ENCODE data around the gene OR2S2. TPM values are rescaled to one million over a fixed set of nuclear protein-coding genes. Genes with fewer than 3 reads are reported as not detected.
A peak's percentile ranks its signal among the peaks of the same experiment; 100 is the strongest.

Gene OR2S2
- total and polyA plus RNA-seq, 2 of the 8 experiments (the other 6 are each of a cell fraction or from before 2014, with no cell fraction given) = not detected

- 0 out of 2 replicates have a peak, but pooled peaks have one; percentile 18 for TF ChIP-seq E2F6 (IDR thresholded peaks at IDR 0.05)
- no peak for TF ChIP-seq BACH1 (IDR thresholded peaks at IDR 0.05; ENCODE audit: low read length)
- peak; percentile 91 for TF ChIP-seq JUND (IDR thresholded peaks at IDR 0.05; ENCODE audit: low read length)
- no peak for TF ChIP-seq PHF8 (conservative IDR thresholded peaks at IDR 0.05; ENCODE audit: low read depth, low read length)
- TF ChIP-seq JUN (IDR thresholded peaks at IDR 0.05; ENCODE audit: low read depth, low read length) = 0 out of 2 replicates have a peak, but pooled peaks have one; percentile 33
- TF ChIP-seq CHD1 (IDR thresholded peaks at IDR 0.05; ENCODE audit: low read depth, low read length) = no peak
- no peak for TF ChIP-seq ATF3 (IDR thresholded peaks at IDR 0.05; ENCODE audit: insufficient read depth, low read depth, low read length)
- no peak for TF ChIP-seq SP2 (IDR thresholded peaks at IDR 0.05; ENCODE audit: low read length)
- 0 out of 2 replicates have a peak, but pooled peaks have one; percentile 8 for TF ChIP-seq SP1 (IDR thresholded peaks at IDR 0.05; ENCODE audit: low read depth, low read length)
- TF ChIP-seq SUZ12 (IDR thresholded peaks at IDR 0.05; ENCODE audit: low read length) = no peak
- no peak for TF ChIP-seq FOSL1 (IDR thresholded peaks at IDR 0.05; ENCODE audit: insufficient read depth, low read depth, low read length)
- TF ChIP-seq RFX5 (IDR thresholded peaks at IDR 0.05; ENCODE audit: borderline replicate concordance, low read depth, low read length) = no peak
- 0 out of 2 replicates have a peak, but pooled peaks have one; percentile 27 for TF ChIP-seq TEAD4 (IDR thresholded peaks at IDR 0.05; ENCODE audit: low read depth, low read length)
- TF ChIP-seq TAF7 (optimal IDR thresholded peaks at IDR 0.05; ENCODE audit: borderline replicate concordance, low read depth, low read length) = no peak
- TF ChIP-seq POLR2AphosphoS5 (IDR thresholded peaks at IDR 0.05; ENCODE audit: low read depth, low read length) = no peak
- no peak for TF ChIP-seq MAFK (IDR thresholded peaks at IDR 0.05; ENCODE audit: low read depth, low read length)
- TF ChIP-seq HDAC6 (IDR thresholded peaks at IDR 0.05; ENCODE audit: low read depth, low read length) = no peak
- TF ChIP-seq TCF12 (IDR thresholded peaks at IDR 0.05; ENCODE audit: low read depth, low read length) = no peak
- TF ChIP-seq RAD21 (IDR thresholded peaks at IDR 0.05 in 1 of 2, conservative IDR thresholded peaks at IDR 0.05 in 1 of 2; ENCODE audit: low read depth in 2 of 2, low read length in 2 of 2) = no peak
Measured at GRCh38 chr9:35907711-35908503, 50.0 kb downstream of the OR2S2 start (continued).

Data from H1 (cell line).